ENCODE data around the gene ITIH1. TPM values are rescaled to one million over a fixed set of nuclear protein-coding genes. Genes with fewer than 3 reads are reported as not detected.

ITIH1 gene
- total and polyA plus RNA-seq, 2 donors (not counting 3 experiments of a cell fraction or from before 2014, with no cell fraction given), result not detected

DNA sequence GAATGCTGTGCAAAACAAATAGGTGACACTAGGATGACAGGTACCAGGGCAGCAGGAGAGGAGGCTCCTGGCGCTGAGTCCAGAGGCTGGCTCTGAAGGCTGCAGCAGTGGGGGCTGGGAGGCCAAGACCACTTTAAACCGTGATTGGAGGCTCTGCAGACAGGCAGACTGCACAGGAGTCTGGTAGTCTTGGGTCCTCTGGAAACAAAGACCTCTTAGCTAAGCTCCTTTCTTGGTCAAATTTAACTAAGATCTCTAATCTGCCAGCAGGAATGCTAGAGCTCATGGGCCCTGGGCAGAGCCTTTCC lies 61.8 kb downstream of the ITIH1 start:
- no peak overlapping the region for H3K4me2 ChIP-seq (ENCODE audit: insufficient read depth, low read length)
- FAIRE-seq (no peak), DNase-seq (ENCODE audit: low read depth, low spot score) (no peak)
- intact Hi-C loops (cut with micrococcal nuclease), result no loop called here
- dilution Hi-C loops (cut with MboI; ENCODE audit: extremely low pct_ligation_motif_present, low sequenced_read_pairs), result no loop called here
- ChIA-PET POLR2A (no interaction called here), CTCF (interaction anchor here (1.6 to 1.7 kb wide), 2 partner anchors 18 to 41 kb away, joined by 4 to 7 read pairs; no protein-coding TSS in a partner anchor)
- H3K4me3 ChIP-seq (replicated peaks in 1 of 3; ENCODE audit: insufficient read depth in 1 of 3, low read depth in 1 of 3, low read length in 3 of 3), result no peak overlapping the region
- no peaks in the 10 kb centered on the region for H4K20me1 ChIP-seq (replicated peaks; ENCODE audit: control insufficient read depth, extremely low read depth, insufficient read depth, low read length)
- no peak overlapping the region for H3K27ac ChIP-seq (ENCODE audit: insufficient read depth, low read depth, low read length)
- no peaks in the 10 kb centered on the region for H3K79me2 ChIP-seq (ENCODE audit: control insufficient read depth, insufficient read depth, low read length)
- H3K9me1 ChIP-seq (replicated peaks; ENCODE audit: control insufficient read depth, extremely low read depth, insufficient read depth, low read length), result no peaks in the 10 kb centered on the region
- H3K27me3 ChIP-seq (ENCODE audit: control insufficient read depth in 2 of 2, insufficient read depth in 2 of 2, low read length in 2 of 2), result no peaks in the 10 kb centered on the region
- H3K4me1 ChIP-seq (ENCODE audit: control insufficient read depth, extremely low read depth, insufficient read depth, low read length), result no peaks in the 10 kb centered on the region
- TF ChIP-seq POLR2A (IDR thresholded peaks at IDR 0.05; ENCODE audit: low read depth, low read length) (no peak), CTCF (IDR thresholded peaks at IDR 0.05; ENCODE audit: extremely low read depth in 1 of 2, insufficient read depth in 1 of 2, low read depth in 1 of 2, low read length in 2 of 2) (no peak), MAX (IDR thresholded peaks at IDR 0.05; ENCODE audit: insufficient read depth, insufficient read length) (no peak), FOS (IDR thresholded peaks at IDR 0.05; ENCODE audit: borderline replicate concordance, insufficient read depth, low read length) (no peak), EZH2 (IDR thresholded peaks at IDR 0.05; ENCODE audit: borderline replicate concordance, low read depth, low read length, severe bottlenecking) (no peak), POLR2AphosphoS5 (IDR thresholded peaks at IDR 0.05; ENCODE audit: insufficient read depth, low read depth, low read length) (no peak), MYC (IDR thresholded peaks at IDR 0.05; ENCODE audit: low read depth, low read length) (no peak), GATA2 (IDR thresholded peaks at IDR 0.05; ENCODE audit: insufficient read depth, insufficient read length, low read depth, low read length) (no peak), JUN (IDR thresholded peaks at IDR 0.05; ENCODE audit: borderline replicate concordance, insufficient read depth, insufficient read length, low read depth) (no peak)
- H3K9me3 ChIP-seq (replicated peaks; ENCODE audit: control insufficient read depth, insufficient read depth, low read length), result no peaks in the 10 kb centered on the region
- no TSS peak for BruUV-seq (replicated peaks)
- H3K9ac ChIP-seq (replicated peaks; ENCODE audit: extremely low read depth, insufficient read depth, low read length), result no peak overlapping the region
- H3K36me3 ChIP-seq (ENCODE audit: control insufficient read depth in 2 of 2, extremely low read depth in 1 of 2, insufficient read depth in 2 of 2, low read length in 2 of 2), result peaks cover 0 to 5% of the 10 kb centered on the region in 2 experiments
- no peak overlapping the region for H2AFZ ChIP-seq (ENCODE audit: low read depth, low read length)

Measured in endothelial cell of umbilical vein (primary cell).